Large intestine (tissue), 3 donors: ENCODE data around the gene PRKCB. TPM values are rescaled to one million over a fixed set of nuclear protein-coding genes. Genes with fewer than 3 reads are reported as not detected.
"Not testable (repeated sequence)": the region's sequence is repeated elsewhere in the genome, so short reads cannot be mapped to it uniquely, and the experiment has no call there.

Experiments
- DNase-seq, 2 donors: peaks; one replicate each; pipeline versions ENCODE4 v3.0.0 to v3.0.0-alpha.2; 2013
- H3K27ac ChIP-seq: one replicate; pipeline ENCODE4 v1.5.1; 2013; ENCODE audit warnings: low read length
- H3K27me3 ChIP-seq: 2 replicates; pipeline ENCODE4 v1.6.1; 2013; ENCODE audit warnings: low read length; ENCODE audit not compliant: control insufficient read depth, insufficient read depth
- H3K36me3 ChIP-seq: 2 replicates; pipeline ENCODE4 v1.6.1; 2013; ENCODE audit warnings: low read length; ENCODE audit not compliant: control insufficient read depth, insufficient read depth
- H3K4me1 ChIP-seq: one replicate; pipeline ENCODE4 v1.6.1; 2013; ENCODE audit warnings: low read length; ENCODE audit not compliant: control insufficient read depth, insufficient read depth
- H3K4me3 ChIP-seq: one replicate; pipeline ENCODE4 v1.5.1; 2013; ENCODE audit warnings: low read length
- H3K9me3 ChIP-seq: one replicate; pipeline ENCODE4 v1.6.1; 2013; ENCODE audit warnings: mild to moderate bottlenecking, low read depth, low read length, moderate library complexity; ENCODE audit not compliant: control insufficient read depth
- WGBS: methylation state at CpG from one replicate; pipeline ENCODE4 v1.1.5; 2013; ENCODE audit warnings: low lambda C conversion rate; ENCODE audit not compliant: insufficient coverage; 5-methylcytosine and 5-hydroxymethylcytosine counted together
- polyA plus RNA-seq: library from polyadenylated mRNA; unstranded; fragments of 120-200 nt; gene quantifications from one replicate; pipeline ENCODE4 v1.2.1, GENCODE V29; 2013

The PRKCB gene
- polyA plus RNA-seq, 1 donor = 3.1 TPM

- Histone ChIP-seq H3K4me3 (no peak overlapping the region), H3K4me1 (no peaks in the 10 kb centered on the region), H3K27me3 (no peaks in the 10 kb centered on the region), H3K9me3 (no peaks in the 10 kb centered on the region), H3K36me3 (no peaks in the 10 kb centered on the region), H3K27ac (no peak overlapping the region)
- no peak for DNase-seq
- WGBS = no CpG with 5 or more reads among the region's 5 CpGs
Measured at GRCh38 chr16:24085666-24086065, 249.9 kb downstream of the PRKCB start.

DNA sequence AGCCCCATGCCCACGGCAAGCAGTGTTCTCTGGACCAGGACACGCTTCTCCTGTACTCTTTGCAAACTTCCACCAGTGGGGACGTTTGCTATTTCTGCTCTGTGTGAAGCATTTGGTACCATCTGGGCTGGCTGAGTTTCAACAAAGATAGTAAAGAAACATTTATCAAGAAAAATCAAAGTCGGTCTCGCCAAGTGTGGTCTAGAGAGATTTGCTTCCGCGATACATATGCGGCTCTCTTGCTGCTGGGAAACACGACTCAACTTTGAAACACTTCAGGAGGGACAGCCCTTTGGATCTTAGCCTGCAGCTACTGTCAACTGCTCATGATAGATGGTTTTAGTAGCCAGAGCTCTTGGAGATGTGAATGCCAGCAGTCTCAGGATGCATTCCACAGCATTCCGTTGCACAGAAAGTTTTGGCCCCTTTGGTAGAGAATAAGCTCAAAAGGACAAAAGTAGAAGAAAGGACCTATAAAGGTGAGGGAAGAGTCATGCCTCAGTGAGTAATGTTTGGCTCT is 252.2 kb downstream of the PRKCB start:
- H3K27me3 ChIP-seq = no peaks in the 10 kb centered on the region
- no peak overlapping the region for H3K27ac ChIP-seq
- H3K9me3 ChIP-seq = no peaks in the 10 kb centered on the region
- WGBS = no CpG with 5 or more reads among the region's 10 CpGs
- H3K36me3 ChIP-seq = no peaks in the 10 kb centered on the region
- DNase-seq = no peak
- no peak overlapping the region for H3K4me3 ChIP-seq
- no peaks in the 10 kb centered on the region for H3K4me1 ChIP-seq

DNA sequence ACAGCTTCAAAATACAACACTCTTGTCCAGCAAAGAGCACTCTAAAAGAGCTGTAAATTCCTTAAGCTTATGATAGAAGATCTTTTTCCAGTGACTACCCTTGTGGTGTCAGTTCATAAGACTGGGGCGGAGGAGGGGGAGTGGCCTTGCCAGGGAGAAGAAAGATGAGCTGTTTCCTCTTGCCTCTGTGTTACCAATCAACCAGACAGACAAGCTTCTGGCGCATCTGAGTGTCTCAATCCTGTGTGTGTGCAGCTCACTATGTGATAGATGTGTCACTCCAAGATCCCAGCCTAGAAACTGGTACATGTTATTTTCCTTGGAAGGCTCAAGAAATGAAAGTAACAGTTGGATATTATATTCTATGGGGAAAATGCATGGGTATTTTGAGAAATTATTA is 253.0 kb downstream of the PRKCB start:
- Histone ChIP-seq H3K4me3 (no peak overlapping the region), H3K27ac (no peak overlapping the region), H3K4me1 (no peaks in the 10 kb centered on the region), H3K9me3 (no peaks in the 10 kb centered on the region), H3K27me3 (no peaks in the 10 kb centered on the region), H3K36me3 (no peaks in the 10 kb centered on the region)
- WGBS = no CpG with 5 or more reads among the region's 2 CpGs
- no peak for DNase-seq

DNA sequence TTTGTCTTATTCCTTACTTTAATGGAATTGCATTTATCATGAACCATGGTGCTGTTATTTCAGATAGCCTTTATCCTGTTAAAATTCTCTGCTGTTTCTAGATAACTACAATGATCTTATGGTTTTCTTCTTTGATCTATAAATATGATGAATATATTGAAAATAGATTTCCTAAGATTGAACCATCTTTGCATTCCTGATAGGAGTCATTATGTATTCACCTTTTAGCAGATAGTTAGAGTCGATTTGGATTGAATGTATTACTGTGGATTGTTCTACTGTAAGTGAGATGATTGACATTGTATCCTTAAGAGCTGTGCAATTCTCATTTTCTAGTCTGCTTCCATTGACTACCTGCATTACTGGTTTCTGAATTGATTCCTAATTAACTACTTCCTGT is 255.3 kb downstream of the PRKCB start:
- no peak for DNase-seq
- no peaks in the 10 kb centered on the region for H3K9me3 ChIP-seq
- H3K27me3 ChIP-seq = no peaks in the 10 kb centered on the region
- WGBS = no CpG with 5 or more reads among the region's 1 CpG
- H3K36me3 ChIP-seq = no peaks in the 10 kb centered on the region
- no peaks in the 10 kb centered on the region for H3K4me1 ChIP-seq
- H3K4me3 ChIP-seq = no peak overlapping the region
- H3K27ac ChIP-seq = no peak overlapping the region

DNA sequence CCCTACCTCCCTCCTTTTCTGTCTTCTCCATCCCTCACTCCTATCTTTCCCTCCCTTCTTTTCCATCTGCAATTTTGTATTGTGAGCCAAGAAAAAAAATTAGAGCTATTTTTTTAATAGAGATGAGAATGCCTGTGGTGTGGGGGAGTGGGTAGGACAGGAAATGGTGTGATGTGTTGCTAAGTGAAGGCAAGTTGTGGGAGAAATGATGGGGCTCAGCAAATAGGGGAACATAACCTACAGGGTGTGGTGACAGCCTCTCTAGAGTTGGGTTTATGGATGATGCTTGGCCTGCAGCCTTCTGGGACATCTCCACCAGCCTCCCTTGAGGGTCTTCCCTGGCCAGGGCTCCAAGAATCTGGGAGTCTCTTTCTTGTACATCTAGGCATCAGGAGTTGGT is 257.3 kb downstream of the PRKCB start:
- H3K27me3 ChIP-seq = no peaks in the 10 kb centered on the region
- H3K9me3 ChIP-seq = no peaks in the 10 kb centered on the region
- H3K4me1 ChIP-seq = no peaks in the 10 kb centered on the region
- no peak for DNase-seq
- no peak overlapping the region for H3K4me3 ChIP-seq
- H3K36me3 ChIP-seq = no peaks in the 10 kb centered on the region
- H3K27ac ChIP-seq = no peak overlapping the region

GRCh38 chr16:24094660-24095059 is 258.9 kb downstream of the PRKCB start:
- WGBS = no CpG with 5 or more reads among the region's 1 CpG
- H3K4me1 ChIP-seq = no peaks in the 10 kb centered on the region
- no peaks in the 10 kb centered on the region for H3K9me3 ChIP-seq
- H3K36me3 ChIP-seq = no peaks in the 10 kb centered on the region
- H3K27me3 ChIP-seq = no peaks in the 10 kb centered on the region
- H3K4me3 ChIP-seq = no peak overlapping the region
- DNase-seq = no peak
- no peak overlapping the region for H3K27ac ChIP-seq

GRCh38 chr16:24098896-24099295 is 263.1 kb downstream of the PRKCB start:
- Histone ChIP-seq H3K27me3 (no peaks in the 10 kb centered on the region), H3K36me3 (no peaks in the 10 kb centered on the region), H3K4me1 (no peaks in the 10 kb centered on the region), H3K9me3 (no peaks in the 10 kb centered on the region), H3K27ac (no peak overlapping the region), H3K4me3 (no peak overlapping the region)
- 0% methylated on average over 1 of the region's 2 CpGs for WGBS
- DNase-seq = no peak

DNA sequence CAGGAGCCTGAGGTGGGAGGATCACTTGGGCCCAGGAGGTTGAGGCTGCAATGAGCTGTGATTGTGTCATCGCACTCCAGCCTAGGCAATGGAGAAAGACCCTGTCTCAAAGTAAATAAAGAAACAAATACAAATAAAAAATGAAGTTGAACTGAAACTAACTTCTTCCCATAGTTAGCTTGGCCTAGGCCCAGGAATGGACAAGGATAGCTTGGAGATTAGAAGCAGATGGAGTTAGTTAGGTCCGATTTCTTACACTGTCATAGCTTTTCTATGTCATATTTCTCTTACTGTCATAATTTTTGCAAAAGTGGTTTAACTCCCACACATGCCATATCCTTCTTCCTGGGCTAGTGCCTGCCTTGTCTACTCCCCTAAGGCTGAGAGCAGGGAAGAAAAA is 265.6 kb downstream of the PRKCB start:
- no CpG with 5 or more reads among the region's 2 CpGs for WGBS
- Histone ChIP-seq H3K4me1 (no peaks in the 10 kb centered on the region), H3K36me3 (no peaks in the 10 kb centered on the region), H3K27ac (no peak overlapping the region), H3K9me3 (no peaks in the 10 kb centered on the region), H3K27me3 (no peaks in the 10 kb centered on the region), H3K4me3 (no peak overlapping the region)
- DNase-seq = no peak

DNA sequence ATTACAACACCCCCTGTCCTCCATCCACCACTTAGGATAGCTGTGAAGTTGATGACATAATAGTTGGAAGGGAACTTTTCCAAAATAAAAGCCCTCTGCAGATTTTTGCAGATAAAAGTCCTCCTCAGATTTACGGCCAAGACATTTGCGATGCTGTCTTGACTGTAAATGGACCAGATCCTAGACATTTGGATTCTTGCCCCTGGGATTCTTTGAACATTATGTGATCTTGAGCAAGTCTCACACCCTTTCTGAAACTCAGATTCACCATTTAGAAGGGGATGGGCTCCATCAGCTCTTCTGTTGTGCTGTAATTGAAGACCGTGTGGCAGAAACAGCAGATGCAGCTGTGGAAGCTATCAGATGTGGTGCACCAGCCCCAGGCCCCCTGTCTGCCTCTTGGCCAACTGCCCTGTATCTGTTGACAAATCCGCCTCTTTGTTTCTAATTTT is 266.5 kb downstream of the PRKCB start:
- Histone ChIP-seq H3K27me3 (no peaks in the 10 kb centered on the region), H3K4me3 (no peak overlapping the region), H3K9me3 (no peaks in the 10 kb centered on the region), H3K27ac (no peak overlapping the region), H3K4me1 (no peaks in the 10 kb centered on the region), H3K36me3 (no peaks in the 10 kb centered on the region)
- 51% methylated on average over 2 of the region's 4 CpGs for WGBS
- no peak for DNase-seq

- not testable (repeated sequence) for H3K4me3 ChIP-seq, H3K9me3 ChIP-seq, H3K36me3 ChIP-seq, DNase-seq, H3K27me3 ChIP-seq, H3K4me1 ChIP-seq, H3K27ac ChIP-seq
- no CpG with 5 or more reads among the region's 2 CpGs for WGBS
Measured at GRCh38 chr16:24105471-24105870, 269.7 kb downstream of the PRKCB start.

GRCh38 chr16:24108090-24108489 is 272.3 kb downstream of the PRKCB start:
- H3K4me3 ChIP-seq, H3K27me3 ChIP-seq, DNase-seq, H3K36me3 ChIP-seq, H3K4me1 ChIP-seq, H3K27ac ChIP-seq, H3K9me3 ChIP-seq: not testable (repeated sequence)
- no CpG with 5 or more reads among the region's 1 CpG for WGBS
